ENCODE results near the gene UBE4B. TPM values are rescaled to one million over a fixed set of nuclear protein-coding genes. Genes with fewer than 3 reads are reported as not detected.

UBE4B gene
- total and polyA plus RNA-seq, 4 donors: 7.5 to 25.5 (median 16.6) TPM

Small RNA genes lying within 50 kb of the gene (small RNA-seq; reads per million reads assigned to genes)
- gene MIR1273D: not detected
- gene RNU6-828P: not detected

Other genes starting within 250 kb of the UBE4B start
- gene CLSTN1, start 209.0 kb upstream of the UBE4B start, total RNA-seq: 10 to 100 TPM in 1 of 2 donors, 1 to 10 TPM in 1; 8.0 to 13.4 TPM
- 1 to 10 TPM; 3.1 to 9.6 TPM for gene CLSTN1, start 209.0 kb upstream of the UBE4B start, polyA plus RNA-seq
- 10 to 100 TPM in 1 of 2 donors, 1 to 10 TPM in 1; 8.6 to 10.6 TPM for gene CTNNBIP1, start 122.7 kb upstream of the UBE4B start, total RNA-seq
- gene CTNNBIP1, start 122.7 kb upstream of the UBE4B start, polyA plus RNA-seq: 10 to 100 TPM in 1 of 2 donors, 1 to 10 TPM in 1; 6.7 to 10.6 TPM
- gene LZIC, start 89.6 kb upstream of the UBE4B start, total RNA-seq: 10 to 100 TPM; 14.1 to 22.6 TPM
- 10 to 100 TPM; 10.8 to 13.5 TPM for gene LZIC, start 89.6 kb upstream of the UBE4B start, polyA plus RNA-seq
- 1 to 10 TPM; 5.6 to 7.4 TPM for gene NMNAT1, start 89.5 kb upstream of the UBE4B start, total RNA-seq
- 1 to 10 TPM; 5.2 to 5.6 TPM for gene NMNAT1, start 89.5 kb upstream of the UBE4B start, polyA plus RNA-seq
- 1 to 10 TPM; 1.2 to 2.2 TPM for gene RBP7, start 35.7 kb upstream of the UBE4B start, total RNA-seq
- 10 to 100 TPM in 1 of 2 donors, 1 to 10 TPM in 1; 7.5 to 11.8 TPM for gene RBP7, start 35.7 kb upstream of the UBE4B start, polyA plus RNA-seq
- 10 to 100 TPM in 1 of 2 donors, 1 to 10 TPM in 1; 8.8 to 40.9 TPM for gene KIF1B, start 177.6 kb downstream of the UBE4B start, total RNA-seq
- gene KIF1B, start 177.6 kb downstream of the UBE4B start, polyA plus RNA-seq: 1 to 10 TPM; 8.4 to 8.9 TPM